OCI-LY3 (cell line): ENCODE results near the gene MMD.
"Not testable (repeated sequence)": the region's sequence is repeated elsewhere in the genome, so short reads cannot be mapped to it uniquely, and the experiment has no call there.

Source experiments
- H2AFZ ChIP-seq: fragments of 200-600, 300-600 bp; shearing (Covaris generic); 2 replicates; pipeline ENCODE4 v1.6.0; 2014; ENCODE audit warnings: antibody characterized with exemption, low read depth, low read length
- H3K27ac ChIP-seq: fragments of 200-600, 300-600 bp; sonication (generic); 2 replicates; pipeline ENCODE4 v1.5.1; 2014; ENCODE audit warnings: mild to moderate bottlenecking, low read length, moderate library complexity, mixed read lengths
- H3K27me3 ChIP-seq: fragments of 200-600, 300-600 bp; sonication (generic); 2 replicates; pipeline ENCODE4 v1.6.1; 2014; ENCODE audit warnings: low read depth, low read length, mixed read lengths
- H3K36me3 ChIP-seq: fragments of 200-600, 300-600 bp; sonication (generic); replicated peaks from 2 replicates; pipeline ENCODE3; 2014; ENCODE audit warnings: low read depth, low read length, mixed read lengths
- H3K4me1 ChIP-seq: fragments of 300-600, 200-600 bp; sonication (generic); 2 replicates; pipeline ENCODE4 v1.6.1; 2014; ENCODE audit warnings: low read length, mixed read lengths
- H3K4me2 ChIP-seq: fragments of 200-600, 300-600 bp; sonication (generic); 2 replicates; pipeline ENCODE4 v1.6.1; 2014; ENCODE audit warnings: low read length, mixed read lengths
- H3K4me3 ChIP-seq: fragments of 300-600, 200-600 bp; sonication (generic); 2 replicates; pipeline ENCODE4 v1.5.1; 2014; ENCODE audit warnings: antibody characterized with exemption, mild to moderate bottlenecking, low read length, moderate library complexity
- H3K79me2 ChIP-seq: fragments of 300-600, 200-600 bp; shearing (Covaris generic); 2 replicates; pipeline ENCODE4 v1.6.1; 2014; ENCODE audit warnings: mild to moderate bottlenecking, low read length, mixed read lengths
- H3K9ac ChIP-seq: fragments of 300-600, 200-600 bp; shearing (Covaris generic); 2 replicates; pipeline ENCODE4 v1.6.0; 2014; ENCODE audit warnings: mild to moderate bottlenecking, low read length, moderate library complexity
- H3K9me3 ChIP-seq: fragments of 200-600, 300-600 bp; shearing (Covaris generic); 2 replicates; pipeline ENCODE4 v1.6.1; 2014; ENCODE audit warnings: low read length, mixed read lengths; ENCODE audit not compliant: insufficient read depth
- H4K20me1 ChIP-seq: fragments of 200-600, 300-600 bp; sonication (generic); 2 replicates; pipeline ENCODE4 v1.6.1; 2016; ENCODE audit warnings: low read length, mixed read lengths; ENCODE audit not compliant: insufficient read depth
- CTCF ChIP-seq: fragments of 200-600, 300-600 bp; sonication (generic); IDR thresholded peaks from 2 replicates; pipeline ENCODE4 v1.5.1; 2014; ENCODE audit warnings: antibody characterized with exemption, low read length, low read depth
- EZH2phosphoT487 ChIP-seq: fragments of 200-600 bp; shearing (Covaris generic); IDR thresholded peaks from 2 replicates; pipeline ENCODE4 v1.6.1; 2018; ENCODE audit warnings: antibody characterized with exemption, mixed run types, low read depth

Gene MMD

GRCh38 chr17:55446581-55447205 lies 25.1 kb upstream of the MMD start:
- Histone ChIP-seq H3K27ac (no peak overlapping the region), H3K4me1 (peaks cover 41% of the 10 kb centered on the region), H3K36me3 (no peaks in the 10 kb centered on the region), H4K20me1 (no peaks in the 10 kb centered on the region), H3K4me2 (no peak overlapping the region), H3K9ac (no peak overlapping the region), H3K27me3 (no peaks in the 10 kb centered on the region), H3K9me3 (no peaks in the 10 kb centered on the region), H3K79me2 (no peaks in the 10 kb centered on the region), H3K4me3 (no peak overlapping the region), H2AFZ (no peak overlapping the region)
- TF ChIP-seq EZH2phosphoT487 (no peak), CTCF (no peak)

DNA sequence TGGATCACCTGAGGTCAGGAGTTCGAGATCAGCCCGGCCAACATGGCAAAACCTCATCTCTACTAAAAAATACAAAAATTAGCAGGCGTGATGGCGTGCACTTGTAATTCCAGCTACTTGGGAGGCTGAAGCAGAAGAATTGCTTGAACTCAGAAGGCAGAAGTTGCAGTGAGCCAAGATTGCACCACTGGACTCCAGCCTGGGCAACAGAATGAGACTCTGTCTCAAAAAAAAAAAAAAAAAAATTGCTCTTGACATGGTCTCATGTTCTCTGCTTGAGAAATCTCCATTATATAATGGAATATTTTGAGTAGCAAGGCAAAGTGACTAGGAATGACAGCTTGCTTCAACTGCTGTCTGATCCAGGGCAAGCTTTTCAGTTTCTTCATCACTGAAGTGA lies 24.4 kb upstream of the MMD start:
- H3K4me2 ChIP-seq: peak overlapping the region; percentile 83; the same call in 1 of the 2 replicates
- peaks cover 47% of the 10 kb centered on the region for H3K4me1 ChIP-seq
- H3K9me3 ChIP-seq, H3K36me3 ChIP-seq, H4K20me1 ChIP-seq, H3K4me3 ChIP-seq, H3K9ac ChIP-seq, H2AFZ ChIP-seq, H3K79me2 ChIP-seq, H3K27me3 ChIP-seq: not testable (repeated sequence)
- peak overlapping the region; percentile 89 for H3K27ac ChIP-seq

DNA sequence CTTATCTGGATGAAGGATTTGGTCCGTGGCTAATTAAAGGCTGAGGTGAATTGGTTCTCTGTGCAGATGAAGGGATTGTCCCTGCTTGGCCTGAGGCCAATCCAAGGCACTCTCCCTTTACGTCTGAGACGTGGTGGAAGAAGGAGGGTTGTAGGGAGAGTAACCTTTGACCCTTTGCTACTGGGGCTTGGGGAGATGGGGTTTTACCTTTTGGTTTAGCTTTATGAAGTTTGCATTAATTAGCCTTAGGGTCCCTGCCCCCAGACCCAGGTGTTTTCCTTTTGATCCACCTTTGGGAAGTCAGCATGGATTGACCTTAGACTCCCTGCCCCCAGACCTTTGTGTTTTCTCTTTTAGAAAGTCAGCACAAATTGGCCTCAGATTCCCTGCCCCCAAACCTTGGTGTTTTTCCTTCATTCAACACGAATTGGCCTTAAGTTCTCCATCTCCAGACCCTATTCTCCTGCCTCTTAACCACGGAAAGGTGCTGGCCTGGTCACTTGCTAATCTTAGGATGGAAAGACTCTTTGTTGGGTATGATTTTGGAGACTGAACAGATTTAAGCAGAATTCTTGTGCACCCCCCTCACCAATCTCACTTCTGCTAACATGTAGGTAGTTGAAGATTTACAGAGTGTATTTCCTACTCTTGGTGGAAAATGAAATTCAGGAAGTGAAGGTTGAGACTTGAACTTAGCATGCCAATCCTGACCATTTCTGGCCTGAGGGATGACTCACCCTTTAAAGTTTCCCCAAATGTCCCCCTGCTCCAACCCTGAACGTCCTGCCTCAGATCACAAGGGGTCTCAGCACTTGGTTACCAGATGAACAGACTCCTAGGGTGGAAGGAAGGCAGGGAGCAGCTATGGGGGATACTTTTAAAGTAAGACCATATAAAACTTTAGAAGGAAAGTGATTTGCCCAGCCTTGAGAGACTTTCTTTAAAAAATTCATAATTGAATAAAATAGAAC lies 23.1 kb upstream of the MMD start:
- Histone ChIP-seq H4K20me1 (no peaks in the 10 kb centered on the region), H3K36me3 (no peaks in the 10 kb centered on the region), H3K79me2 (no peaks in the 10 kb centered on the region), H2AFZ (no peak overlapping the region), H3K4me3 (peak overlapping the region; percentile 50), H3K4me2 (peak overlapping the region; percentile 83), H3K27ac (peak overlapping the region; percentile 89), H3K4me1 (peaks cover 47% of the 10 kb centered on the region), H3K27me3 (no peaks in the 10 kb centered on the region), H3K9ac (peak overlapping the region; percentile 57), H3K9me3 (no peaks in the 10 kb centered on the region)
- TF ChIP-seq EZH2phosphoT487 (no peak), CTCF (no peak)

GRCh38 chr17:55443904-55444303 lies 22.3 kb upstream of the MMD start:
- Histone ChIP-seq H3K27ac (peak overlapping the region; percentile 89; the same call in 1 of the 2 replicates), H3K4me1 (peaks cover 50% of the 10 kb centered on the region), H2AFZ (no peak overlapping the region)

More at GRCh38 chr17:55443904-55444303, 22.3 kb upstream of the MMD start:
- H3K4me3 ChIP-seq: no peak overlapping the region
- H3K9me3 ChIP-seq: no peaks in the 10 kb centered on the region
- TF ChIP-seq EZH2phosphoT487 (no peak), CTCF (no peak)
- no peaks in the 10 kb centered on the region for H4K20me1 ChIP-seq
- H3K36me3 ChIP-seq: no peaks in the 10 kb centered on the region
- peak overlapping the region; percentile 83; the same call in 1 of the 2 replicates for H3K4me2 ChIP-seq
- no peaks in the 10 kb centered on the region for H3K79me2 ChIP-seq
- H3K9ac ChIP-seq: peak overlapping the region; percentile 57; the same call in 1 of the 2 replicates
- H3K27me3 ChIP-seq: no peaks in the 10 kb centered on the region
